ENCODE results near the gene IFITM1.

IFITM1 gene

GRCh38 chr11:363948-364761, 50.3 kb downstream of the IFITM1 start:
- Histone ChIP-seq H3K27me3 (ENCODE audit: control insufficient read depth, insufficient read depth, low read length) (no peaks in the 10 kb centered on the region), H3K27ac (ENCODE audit: low read length) (no peak overlapping the region), H3K36me3 (ENCODE audit: control insufficient read depth, low read depth, low read length) (no peaks in the 10 kb centered on the region), H3K4me1 (ENCODE audit: control insufficient read depth, low read depth, low read length) (peaks cover 3% of the 10 kb centered on the region), H3K9me3 (ENCODE audit: control insufficient read depth, low read depth, low read length) (peaks cover 4% of the 10 kb centered on the region), H3K4me3 (ENCODE audit: low read length) (no peak overlapping the region), H3K9ac (ENCODE audit: low read length) (no peak overlapping the region)

Data from iPS-18a (cell line).